GM04504 (cell line): ENCODE results near the gene DENND1B.
A peak's percentile ranks its signal among the peaks of the same experiment; 100 is the strongest.

Source experiments
- DNase-seq: peaks from one replicate; pipeline ENCODE4 v3.0.0-alpha.2; 2012; ENCODE audit warnings: low read depth

Gene DENND1B

DNA sequence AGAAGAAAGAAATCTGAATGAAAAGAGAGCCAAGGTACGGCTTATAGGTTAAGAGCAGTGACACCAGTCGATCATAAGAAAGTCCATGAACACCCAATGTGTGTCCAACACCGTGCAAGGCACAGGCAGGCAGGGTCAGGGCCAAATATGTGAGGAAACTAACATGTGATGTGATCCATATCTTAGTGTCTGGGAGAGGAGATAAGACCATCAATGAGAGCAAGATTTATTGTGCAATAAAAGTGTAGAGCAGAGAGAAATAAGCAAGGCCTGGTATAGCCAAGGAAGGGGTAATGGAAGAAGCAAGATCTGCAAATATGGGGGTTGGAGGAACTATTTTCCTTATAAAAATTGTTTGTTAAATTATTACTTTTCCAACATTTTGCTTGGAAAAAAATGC lies 308.5 kb downstream of the DENND1B start:
- DNase-seq: no peak

DNA sequence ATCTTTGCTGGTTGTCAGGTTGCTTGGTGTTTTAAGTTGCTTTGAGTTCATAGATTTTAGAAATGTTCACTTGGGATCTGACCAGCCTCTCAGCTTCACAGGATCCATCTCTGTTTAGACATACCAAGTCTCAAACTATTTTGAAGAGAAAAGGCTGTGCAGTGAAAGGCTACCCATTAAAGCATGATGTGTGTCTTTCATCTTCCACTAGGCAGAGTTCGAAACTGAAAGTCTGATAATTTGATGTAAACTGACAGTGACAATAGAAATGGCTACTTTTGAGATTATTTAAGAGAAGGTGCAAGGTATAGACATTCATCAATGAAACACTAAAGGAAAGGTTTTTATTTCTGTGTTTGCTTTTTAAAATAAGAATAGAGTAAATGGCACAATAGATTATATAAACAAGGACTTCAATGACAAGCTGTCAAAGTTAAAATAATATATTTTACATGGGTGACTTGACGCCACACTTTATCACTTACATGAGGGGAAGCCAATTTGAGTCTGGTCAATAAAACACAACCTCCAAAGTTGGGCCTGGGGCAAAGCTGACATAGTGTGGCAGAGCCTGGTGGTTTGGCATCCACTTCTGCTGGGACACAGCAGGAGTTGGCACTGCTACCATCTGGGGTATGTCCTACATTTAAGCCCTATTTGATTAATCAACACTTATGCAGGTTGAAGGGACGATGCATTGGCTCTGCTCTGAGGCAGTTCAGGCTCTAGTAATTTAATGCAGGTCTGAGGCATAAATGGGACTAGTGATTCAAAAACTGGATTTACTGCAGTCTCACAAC lies 309.6 kb downstream of the DENND1B start:
- no peak for DNase-seq

DNA sequence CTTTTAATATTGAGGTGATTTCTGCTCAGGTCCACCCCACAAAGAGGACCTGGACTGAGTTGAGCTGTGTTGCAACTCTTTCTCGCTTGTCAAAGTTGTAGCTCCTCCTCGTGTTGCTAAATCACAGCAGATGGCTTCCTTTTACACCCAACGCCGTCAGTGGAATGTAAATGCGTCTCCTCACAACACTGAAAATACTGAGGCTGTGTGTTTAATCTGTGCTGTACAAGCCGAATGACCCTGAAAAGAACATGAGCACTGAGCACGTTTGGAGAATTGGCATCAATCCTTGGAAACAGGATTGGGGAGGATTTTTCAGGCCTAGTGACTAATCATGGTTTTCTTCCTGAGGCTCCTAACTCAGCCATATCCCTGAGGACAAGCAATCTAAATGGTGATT lies 311.2 kb downstream of the DENND1B start:
- DNase-seq: peak; percentile 60

DNA sequence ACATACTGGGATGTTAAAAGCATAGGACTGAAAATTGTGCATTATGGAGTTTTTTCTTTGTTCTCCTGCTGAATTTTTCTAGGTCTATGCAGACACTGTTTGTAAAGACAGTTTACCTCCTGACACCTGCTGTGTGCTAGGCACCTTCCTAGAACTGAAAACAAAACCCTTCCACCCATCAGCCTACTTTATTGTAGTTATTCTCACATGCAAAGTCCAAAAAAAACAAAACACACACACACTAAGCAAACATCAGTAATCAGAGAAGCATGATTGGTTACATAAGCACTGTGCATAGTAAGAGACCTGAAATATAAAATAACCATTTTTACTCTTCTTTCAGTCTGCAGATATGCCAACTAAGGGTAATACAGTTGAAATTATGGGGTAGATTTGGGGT lies 312.1 kb downstream of the DENND1B start:
- no peak for DNase-seq

DNA sequence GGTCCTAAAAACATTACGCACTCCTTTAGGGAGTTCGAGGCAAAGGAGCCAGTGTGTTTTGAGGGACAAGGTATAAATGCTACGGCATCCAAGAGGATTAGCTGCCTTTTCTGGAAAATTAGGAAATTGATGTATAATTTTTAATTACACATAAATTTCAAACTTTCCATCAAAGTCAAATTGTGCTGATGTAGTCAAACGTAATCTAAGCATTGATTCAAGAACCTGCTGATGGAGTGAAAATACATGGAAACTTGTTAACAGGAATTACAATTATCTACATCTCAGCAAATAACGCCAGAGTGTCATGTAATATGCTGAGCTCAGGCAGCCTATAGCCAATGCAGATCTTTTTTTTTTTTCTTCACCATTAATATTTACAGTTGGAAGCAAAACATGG lies 312.7 kb downstream of the DENND1B start:
- no peak for DNase-seq
